H9 (cell line): Measurements from ENCODE around the gene RND3. TPM values are rescaled to one million over a fixed set of nuclear protein-coding genes. Genes with fewer than 3 reads are reported as not detected.

Source experiments
- DNase-seq: peaks from one replicate; pipeline ENCODE4 v3.0.0-alpha.2; 2017
- H2AFZ ChIP-seq: one replicate; pipeline ENCODE4 v1.6.1; 2013; ENCODE audit warnings: mild to moderate bottlenecking, low read length, control low read depth, moderate library complexity
- H2AK5ac ChIP-seq: 2 replicates; pipeline ENCODE4 v1.6.1; 2013; ENCODE audit warnings: low read length, control low read depth, mixed read lengths; ENCODE audit not compliant: insufficient read length
- H2BK120ac ChIP-seq: one replicate; pipeline ENCODE4 v1.6.1; 2013; ENCODE audit warnings: low read depth, mild to moderate bottlenecking, low read length, control low read depth, inconsistent platforms; ENCODE audit not compliant: poor library complexity, severe bottlenecking
- H2BK12ac ChIP-seq: 2 replicates; pipeline ENCODE4 v1.6.1; 2013; ENCODE audit warnings: low read length, control low read depth, mixed read lengths, low read depth; ENCODE audit not compliant: insufficient read length
- H2BK15ac ChIP-seq: 2 replicates; pipeline ENCODE4 v1.6.1; 2013; ENCODE audit warnings: low read depth, low read length, control low read depth
- H2BK20ac ChIP-seq: one replicate; pipeline ENCODE4 v1.6.1; 2013; ENCODE audit warnings: low read depth, mild to moderate bottlenecking, low read length, control low read depth, inconsistent platforms; ENCODE audit not compliant: poor library complexity, severe bottlenecking
- H2BK5ac ChIP-seq: 2 replicates; pipeline ENCODE4 v1.6.1; 2013; ENCODE audit warnings: low read length, control low read depth, mixed read lengths; ENCODE audit not compliant: insufficient read length
- H3K14ac ChIP-seq: 2 replicates; pipeline ENCODE4 v1.6.1; 2013; ENCODE audit warnings: low read length, control low read depth; ENCODE audit not compliant: insufficient read depth
- H3K18ac ChIP-seq: 2 replicates; pipeline ENCODE4 v1.6.1; 2013; ENCODE audit warnings: low read depth, mild to moderate bottlenecking, mixed read lengths, low read length, control low read depth; ENCODE audit not compliant: insufficient read length
- H3K23ac ChIP-seq: 2 replicates; pipeline ENCODE4 v1.6.1; 2013; ENCODE audit warnings: low read length, control low read depth, mixed read lengths, low read depth; ENCODE audit not compliant: insufficient read length
- H3K23me2 ChIP-seq: 2 replicates; pipeline ENCODE4 v1.6.1; 2013; ENCODE audit warnings: low read depth, mild to moderate bottlenecking, mixed read lengths, low read length, control low read depth; ENCODE audit not compliant: insufficient read length, poor library complexity, severe bottlenecking
- H3K27ac ChIP-seq: 2 replicates; pipeline ENCODE4 v1.5.1; 2013; ENCODE audit warnings: low read length, control low read depth, mixed read lengths, low read depth; ENCODE audit not compliant: insufficient read length
- H3K27me3 ChIP-seq: 2 replicates; pipeline ENCODE4 v1.6.1; 2013; ENCODE audit warnings: low read length, control low read depth, inconsistent platforms; ENCODE audit not compliant: insufficient read depth
- H3K4ac ChIP-seq: 2 replicates; pipeline ENCODE4 v1.6.1; 2013; ENCODE audit warnings: low read depth, mild to moderate bottlenecking, control low read depth, inconsistent platforms, low read length, moderate library complexity
- H3K4me1 ChIP-seq: 2 replicates; pipeline ENCODE4 v1.6.1; 2013; ENCODE audit warnings: low read length, control low read depth, inconsistent platforms; ENCODE audit not compliant: insufficient read depth
- H3K4me2 ChIP-seq: 2 replicates; pipeline ENCODE4 v1.6.1; 2013; ENCODE audit warnings: low read length, control low read depth, mixed read lengths; ENCODE audit not compliant: insufficient read length, insufficient read depth
- H3K56ac ChIP-seq: 2 replicates; pipeline ENCODE4 v1.6.1; 2013; ENCODE audit warnings: low read depth, mild to moderate bottlenecking, mixed read lengths, low read length, control low read depth; ENCODE audit not compliant: insufficient read length
- H3K79me1 ChIP-seq: 2 replicates; pipeline ENCODE4 v1.6.1; 2013; ENCODE audit warnings: low read depth, mild to moderate bottlenecking, moderate library complexity, low read length, control low read depth, inconsistent platforms; ENCODE audit not compliant: insufficient read depth, poor library complexity, severe bottlenecking
- H3K79me2 ChIP-seq: 2 replicates; pipeline ENCODE4 v1.6.1; 2013; ENCODE audit warnings: low read length, control low read depth, inconsistent platforms; ENCODE audit not compliant: insufficient read depth
- H3K9ac ChIP-seq: 2 replicates; pipeline ENCODE4 v1.6.1; 2013; ENCODE audit warnings: low read length, control low read depth, mixed read lengths; ENCODE audit not compliant: insufficient read length; ENCODE audit errors: extremely low read depth
- H3K9me3 ChIP-seq: one replicate; pipeline ENCODE4 v1.6.1; 2013; ENCODE audit warnings: low read depth, low read length, inconsistent platforms; ENCODE audit not compliant: control insufficient read depth
- H3T11ph ChIP-seq: one replicate; pipeline ENCODE4 v1.6.1; 2013; ENCODE audit warnings: mild to moderate bottlenecking, low read length, control low read depth, inconsistent platforms
- H4K20me1 ChIP-seq: one replicate; pipeline ENCODE4 v1.6.1; 2013; ENCODE audit not compliant: control insufficient read depth, insufficient read length, insufficient read depth
- H4K5ac ChIP-seq: 2 replicates; pipeline ENCODE4 v1.6.1; 2013; ENCODE audit warnings: low read depth, mild to moderate bottlenecking, mixed read lengths, low read length, control low read depth; ENCODE audit not compliant: insufficient read length
- H4K8ac ChIP-seq: replicated peaks from 2 replicates; pipeline ENCODE4 v1.6.1; 2013; ENCODE audit warnings: low read length, control low read depth, mixed read lengths, low read depth; ENCODE audit not compliant: insufficient read length
- H4K91ac ChIP-seq: 2 replicates; pipeline ENCODE4 v1.6.1; 2013; ENCODE audit warnings: low read depth, mild to moderate bottlenecking, moderate library complexity, mixed read lengths, low read length, control low read depth; ENCODE audit not compliant: insufficient read length
- H3K27ac Mint-ChIP-seq, 3 experiments: 2 replicates in 2 of 3; 3 replicates in 1 of 3; pipeline ENCODE4 v1.8.0; 2020 to 2021; ENCODE audit warnings: mixed read lengths in 3 of 3, mild to moderate bottlenecking in 1 of 3, moderate library complexity in 1 of 3
- H3K27me3 Mint-ChIP-seq: 2 replicates; pipeline ENCODE4 v1.8.0; 2021; ENCODE audit warnings: low read depth, mild to moderate bottlenecking, moderate library complexity, mixed read lengths
- H3K36me3 Mint-ChIP-seq, 3 experiments: 2 replicates in 2 of 3; 3 replicates in 1 of 3; pipeline ENCODE4 v1.8.0; 2020 to 2021; ENCODE audit warnings: low read depth in 3 of 3, mixed read lengths in 3 of 3; ENCODE audit not compliant: insufficient read depth in 1 of 3
- H3K4me1 Mint-ChIP-seq, 2 experiments: 2 replicates each; pipeline ENCODE4 v1.8.0; 2020; ENCODE audit warnings: mixed read lengths in 2 of 2
- H3K4me3 Mint-ChIP-seq, 2 experiments: 2 replicates in 1 of 2; 3 replicates in 1 of 2; pipeline ENCODE4 v1.8.0; 2020 to 2021; ENCODE audit warnings: mild to moderate bottlenecking in 2 of 2, mixed read lengths in 2 of 2, moderate library complexity in 1 of 2
- H3K9me3 Mint-ChIP-seq, 2 experiments: 2 replicates in 1 of 2; 3 replicates in 1 of 2; pipeline ENCODE4 v1.8.0; 2020; ENCODE audit warnings: mild to moderate bottlenecking in 2 of 2, mixed read lengths in 2 of 2, moderate library complexity in 1 of 2
- WGBS: extraction: QIAGEN DNeasy Blood & Tissue Kit; methylation state at CpG from one replicate; pipeline ENCODE4 v1.1.7; 2013; ENCODE audit warnings: missing lambda C conversion rate, low lambda C conversion rate, mixed read lengths; ENCODE audit not compliant: insufficient read length; ENCODE audit errors: extremely low coverage; 5-methylcytosine and 5-hydroxymethylcytosine counted together
- total RNA-seq: library from RNA; stranded (reverse); gene quantifications from 2 replicates; pipeline ENCODE4 v1.2.1, GENCODE V29; 2021
- TF ChIP-seq, protein P1 (sequence below): fragments of 200-600 bp; sonication (generic); conservative IDR thresholded peaks from 3 replicates; pipeline ENCODE4 v1.8.0; 2021; ENCODE audit warnings: antibody characterized with exemption, mild to moderate bottlenecking

The RND3 gene
- total RNA-seq, 1 experiment from 2014 or later: 62.6 TPM

DNA sequence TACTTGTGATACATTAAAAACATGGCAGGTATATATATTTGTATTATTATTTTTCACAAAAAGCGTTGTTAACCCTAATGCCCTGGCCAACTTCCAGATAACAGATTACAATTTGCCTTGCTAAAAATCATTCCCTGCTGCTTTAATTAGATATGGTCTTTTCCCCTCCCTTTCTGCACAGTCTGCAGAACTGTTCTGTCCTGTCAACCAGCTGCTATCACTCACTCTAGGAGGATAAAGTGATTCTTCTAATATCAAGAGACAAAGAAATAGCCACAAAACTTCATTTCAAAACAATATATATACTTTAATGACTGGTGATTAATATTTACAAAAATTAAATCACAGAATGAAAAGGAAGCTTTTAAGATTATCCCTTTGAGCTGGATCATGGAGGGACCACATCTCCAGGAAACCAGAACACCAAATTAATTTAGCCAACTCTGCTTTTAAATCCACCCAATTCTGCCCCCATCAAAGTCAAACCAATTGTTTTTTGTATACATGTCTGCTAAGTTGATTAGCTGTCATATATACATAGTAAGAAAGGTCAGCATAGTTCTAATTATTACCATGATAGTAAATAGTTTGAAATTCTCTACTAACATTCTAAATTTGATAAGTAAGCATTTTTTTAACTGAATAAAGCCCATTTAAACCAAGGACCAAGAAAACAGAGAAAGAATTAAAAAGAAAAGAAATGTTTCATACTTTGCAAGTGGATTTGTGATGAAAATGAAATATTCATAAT lies 55.7 kb downstream of the RND3 start:
- Histone ChIP-seq H3K23me2 (no peaks in the 10 kb centered on the region), H4K20me1 (no peaks in the 10 kb centered on the region), H3K4me2 (no peak overlapping the region), H2BK120ac (no peak overlapping the region), H4K91ac (no peak overlapping the region), H3K14ac (no peak overlapping the region), H3K56ac (no peak overlapping the region), H3K18ac (no peak overlapping the region), H3K4me1 (no peaks in the 10 kb centered on the region; the same call in 1 of the 2 replicates), H2BK5ac (no peak overlapping the region), H4K8ac (no peak overlapping the region), H3K9ac (no peak overlapping the region), H3K4ac (no peak overlapping the region), H3K23ac (no peak overlapping the region), H2BK12ac (no peak overlapping the region), H3K27ac (no peak overlapping the region), H3K79me2 (no peaks in the 10 kb centered on the region), H3K79me1 (no peaks in the 10 kb centered on the region), H2AFZ (no peak overlapping the region), H4K5ac (no peak overlapping the region), H3T11ph (no peak overlapping the region), H2BK15ac (no peak overlapping the region), H3K27me3 (no peaks in the 10 kb centered on the region), H3K9me3 (no peaks in the 10 kb centered on the region), H2AK5ac (no peak overlapping the region), H2BK20ac (no peak overlapping the region)
- TF ChIP-seq, protein P1, sequence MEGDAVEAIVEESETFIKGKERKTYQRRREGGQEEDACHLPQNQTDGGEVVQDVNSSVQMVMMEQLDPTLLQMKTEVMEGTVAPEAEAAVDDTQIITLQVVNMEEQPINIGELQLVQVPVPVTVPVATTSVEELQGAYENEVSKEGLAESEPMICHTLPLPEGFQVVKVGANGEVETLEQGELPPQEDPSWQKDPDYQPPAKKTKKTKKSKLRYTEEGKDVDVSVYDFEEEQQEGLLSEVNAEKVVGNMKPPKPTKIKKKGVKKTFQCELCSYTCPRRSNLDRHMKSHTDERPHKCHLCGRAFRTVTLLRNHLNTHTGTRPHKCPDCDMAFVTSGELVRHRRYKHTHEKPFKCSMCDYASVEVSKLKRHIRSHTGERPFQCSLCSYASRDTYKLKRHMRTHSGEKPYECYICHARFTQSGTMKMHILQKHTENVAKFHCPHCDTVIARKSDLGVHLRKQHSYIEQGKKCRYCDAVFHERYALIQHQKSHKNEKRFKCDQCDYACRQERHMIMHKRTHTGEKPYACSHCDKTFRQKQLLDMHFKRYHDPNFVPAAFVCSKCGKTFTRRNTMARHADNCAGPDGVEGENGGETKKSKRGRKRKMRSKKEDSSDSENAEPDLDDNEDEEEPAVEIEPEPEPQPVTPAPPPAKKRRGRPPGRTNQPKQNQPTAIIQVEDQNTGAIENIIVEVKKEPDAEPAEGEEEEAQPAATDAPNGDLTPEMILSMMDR: no peak
- peaks cover 10 to 18% (median 16%) of the 10 kb centered on the region in 3 experiments; a peak in 6 of 7 replicates for H3K36me3 Mint-ChIP-seq
- H3K9me3 Mint-ChIP-seq: peaks cover 18 to 19% of the 10 kb centered on the region in 2 experiments; a peak in 4 of 5 replicates
- no peak overlapping the region for H3K4me3 Mint-ChIP-seq
- peaks cover 18 to 21% of the 10 kb centered on the region in 2 experiments for H3K4me1 Mint-ChIP-seq
- 0 out of 2 replicates have a peak, but pooled peaks cover 1% of the 10 kb centered on the region for H3K27me3 Mint-ChIP-seq
- WGBS: no CpG with 5 or more reads among the region's 1 CpG
- no peak overlapping the region for H3K27ac Mint-ChIP-seq
- DNase-seq: no peak
